GM19193 (cell line): ENCODE measurements around the gene CACNA2D3.

ENCODE experiments used
- POLR2A ChIP-seq: IDR thresholded peaks from 4 replicates; pipeline ENCODE4 v1.6.1; 2011; ENCODE audit not compliant: insufficient read depth, insufficient read length; ENCODE audit errors: extremely low read depth

Gene CACNA2D3

DNA sequence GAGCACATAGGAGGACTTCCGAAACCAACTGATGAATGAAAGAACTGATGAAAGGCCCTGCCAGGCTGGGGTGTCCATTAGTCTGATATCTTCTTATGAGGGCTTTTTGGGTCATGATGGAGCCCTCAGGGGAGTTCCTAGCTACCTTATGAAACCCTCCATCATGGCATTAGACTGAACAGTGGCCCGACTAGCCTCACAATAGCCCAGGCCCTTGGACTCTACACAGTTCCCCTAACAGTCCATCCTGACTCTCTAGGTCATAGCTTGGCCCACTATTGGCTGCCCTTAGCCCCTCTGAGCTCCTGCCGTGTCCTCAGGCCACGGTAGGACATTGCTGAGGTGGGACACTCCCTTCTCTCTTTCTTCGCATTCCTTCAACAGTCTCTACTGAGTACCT is 365.9 kb downstream of the CACNA2D3 start:
- no peak for TF ChIP-seq POLR2A

DNA sequence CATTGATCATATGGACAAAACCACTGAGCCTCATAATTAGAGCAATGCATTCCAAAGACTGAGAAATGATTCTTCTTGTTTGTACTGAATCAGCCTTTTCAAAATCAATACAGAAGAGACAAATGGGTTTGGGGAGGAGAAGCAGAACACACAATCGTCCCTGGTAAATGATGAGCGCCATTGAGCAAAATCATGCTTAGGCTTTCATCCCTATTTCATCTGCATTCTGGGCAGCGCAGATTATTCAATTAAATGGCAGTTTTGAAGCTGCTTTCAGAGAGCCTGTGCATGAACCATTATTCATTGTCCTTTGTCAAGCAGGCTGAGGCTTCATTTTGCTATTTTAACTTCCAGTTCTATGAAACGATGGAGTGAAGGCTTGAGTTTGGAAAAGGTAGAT is 371.9 kb downstream of the CACNA2D3 start:
- TF ChIP-seq POLR2A = no peak

DNA sequence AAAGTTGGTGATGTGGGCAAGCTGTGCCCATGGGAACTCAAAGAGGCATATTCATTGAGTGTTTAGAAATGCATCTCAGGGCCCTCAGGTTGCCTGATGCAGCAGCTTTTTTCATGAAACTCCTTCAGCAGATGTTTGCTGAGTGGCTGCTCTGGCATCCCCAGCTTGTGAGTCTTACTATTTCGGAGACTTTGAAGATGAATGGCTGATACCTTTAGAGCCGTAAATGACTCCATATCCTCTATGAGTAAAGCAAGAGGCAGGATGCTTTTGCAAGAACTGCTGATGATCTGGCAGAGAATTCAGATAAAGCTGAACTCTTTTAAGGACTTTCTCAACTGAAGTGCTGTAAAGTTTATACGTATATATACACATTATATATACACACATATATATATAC is 384.3 kb downstream of the CACNA2D3 start:
- TF ChIP-seq POLR2A = no peak

DNA sequence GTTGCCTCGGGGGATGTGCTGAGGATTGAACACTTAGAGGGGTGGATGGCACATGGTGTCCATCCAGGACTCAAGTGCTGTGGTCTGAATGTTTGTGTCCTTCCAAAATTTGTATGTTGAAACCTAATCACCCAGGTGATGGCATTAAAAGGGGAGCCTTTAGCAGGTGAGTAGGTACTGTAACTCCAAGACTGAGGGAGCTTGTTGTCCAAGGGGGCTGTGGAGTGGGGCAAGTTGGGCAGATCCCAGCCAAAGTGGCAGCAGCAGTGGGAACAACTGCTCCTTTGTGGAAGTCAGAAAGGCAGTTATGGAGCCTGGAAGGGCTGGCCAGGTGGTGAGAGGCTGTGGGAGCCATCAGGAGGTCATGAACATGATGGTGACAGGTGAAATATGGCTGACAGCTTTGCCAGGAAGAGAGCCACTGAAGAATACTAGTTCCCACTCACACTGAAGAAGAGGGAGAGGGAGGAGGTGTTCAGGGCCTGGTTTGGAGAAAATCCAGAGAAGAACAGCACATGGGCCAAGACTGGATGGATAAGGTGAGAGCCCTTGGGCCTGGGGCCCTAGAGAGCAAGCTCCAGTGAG is 385.6 kb downstream of the CACNA2D3 start:
- TF ChIP-seq POLR2A = no peak

DNA sequence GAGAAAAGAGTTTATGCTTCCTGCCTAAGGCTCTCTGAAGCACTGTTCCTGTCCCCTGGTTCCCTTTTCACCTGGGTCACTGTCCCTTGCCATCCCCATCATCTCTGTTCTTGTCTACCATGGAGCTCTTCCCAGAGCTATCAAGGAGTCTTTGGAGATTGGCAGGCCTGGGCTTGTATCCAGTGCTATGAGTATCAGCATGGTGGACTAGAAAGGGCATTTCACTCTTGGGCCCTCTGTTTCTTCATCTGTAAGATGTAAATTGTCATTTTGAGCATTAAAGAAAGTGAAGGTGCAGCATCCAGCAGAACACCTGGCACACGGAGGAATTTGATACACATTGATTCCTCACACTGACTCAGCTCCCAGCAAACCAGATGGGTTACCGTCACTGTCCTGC is 388.2 kb downstream of the CACNA2D3 start:
- no peak for TF ChIP-seq POLR2A

DNA sequence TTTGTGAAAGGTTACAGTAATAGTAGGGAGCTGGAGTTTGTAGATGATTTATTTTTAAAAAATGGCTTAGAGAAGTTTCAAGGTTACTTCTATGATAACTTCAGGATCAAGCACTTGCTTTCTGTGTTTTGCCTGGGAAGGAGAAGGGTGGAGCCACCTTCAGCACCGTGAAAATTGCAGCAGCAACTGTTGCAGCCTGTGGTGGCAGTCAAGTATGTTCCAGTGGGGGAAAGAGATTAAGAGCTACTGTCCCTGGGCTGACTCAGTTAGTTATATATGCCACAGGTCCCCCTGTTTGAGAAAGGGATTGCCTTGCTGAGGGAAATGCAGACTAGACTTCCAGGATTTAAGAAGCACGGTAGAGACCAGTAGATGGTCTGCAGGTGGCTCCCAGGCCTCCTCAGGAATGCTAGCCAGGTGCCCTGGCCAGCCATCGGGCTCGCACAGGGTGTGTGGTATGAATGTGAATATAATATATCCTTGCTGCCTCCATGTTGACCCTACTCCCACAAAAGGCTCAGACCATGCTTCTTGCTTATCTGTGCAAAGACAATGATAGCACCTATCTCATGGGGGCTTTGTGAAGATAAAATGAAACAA is 389.5 kb downstream of the CACNA2D3 start:
- no peak for TF ChIP-seq POLR2A

DNA sequence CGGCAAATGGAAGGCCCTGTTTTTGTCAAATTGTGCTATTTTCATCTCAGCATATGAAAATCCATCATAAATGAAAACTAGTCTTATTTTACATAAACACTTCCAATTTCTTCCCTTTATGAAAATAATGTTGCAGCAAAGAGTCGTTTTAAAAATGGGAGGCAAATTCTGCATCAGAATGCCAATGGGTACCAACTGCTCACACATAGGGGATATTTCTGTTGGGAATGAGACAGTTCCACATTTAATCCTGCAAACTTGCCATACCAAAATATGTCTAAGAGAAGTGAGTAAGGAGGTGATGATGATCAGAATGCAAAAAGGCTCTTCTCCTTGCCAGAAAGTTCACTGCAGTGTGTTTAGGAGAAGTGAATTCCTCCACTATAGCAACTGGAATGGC is 391.7 kb downstream of the CACNA2D3 start:
- TF ChIP-seq POLR2A = no peak

DNA sequence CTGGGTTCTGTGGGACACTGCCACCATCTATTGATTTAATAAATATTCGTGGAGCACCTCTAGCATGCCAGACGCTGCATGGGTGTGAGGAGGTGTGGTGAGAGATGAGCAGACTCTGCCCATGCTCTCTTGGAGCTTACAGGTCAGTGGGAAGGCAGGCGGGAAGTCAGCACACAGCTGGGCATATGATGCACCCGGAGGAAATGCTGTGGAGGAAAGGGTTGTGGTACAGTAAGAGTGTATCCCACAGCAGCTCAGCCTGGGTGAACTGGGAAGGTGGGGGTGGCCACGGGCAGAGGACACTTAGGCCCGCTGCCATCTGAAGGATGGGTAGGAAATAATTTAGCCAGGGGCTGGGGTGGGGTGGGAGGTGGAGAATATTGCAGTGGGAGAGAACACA is 392.1 kb downstream of the CACNA2D3 start:
- TF ChIP-seq POLR2A = no peak

DNA sequence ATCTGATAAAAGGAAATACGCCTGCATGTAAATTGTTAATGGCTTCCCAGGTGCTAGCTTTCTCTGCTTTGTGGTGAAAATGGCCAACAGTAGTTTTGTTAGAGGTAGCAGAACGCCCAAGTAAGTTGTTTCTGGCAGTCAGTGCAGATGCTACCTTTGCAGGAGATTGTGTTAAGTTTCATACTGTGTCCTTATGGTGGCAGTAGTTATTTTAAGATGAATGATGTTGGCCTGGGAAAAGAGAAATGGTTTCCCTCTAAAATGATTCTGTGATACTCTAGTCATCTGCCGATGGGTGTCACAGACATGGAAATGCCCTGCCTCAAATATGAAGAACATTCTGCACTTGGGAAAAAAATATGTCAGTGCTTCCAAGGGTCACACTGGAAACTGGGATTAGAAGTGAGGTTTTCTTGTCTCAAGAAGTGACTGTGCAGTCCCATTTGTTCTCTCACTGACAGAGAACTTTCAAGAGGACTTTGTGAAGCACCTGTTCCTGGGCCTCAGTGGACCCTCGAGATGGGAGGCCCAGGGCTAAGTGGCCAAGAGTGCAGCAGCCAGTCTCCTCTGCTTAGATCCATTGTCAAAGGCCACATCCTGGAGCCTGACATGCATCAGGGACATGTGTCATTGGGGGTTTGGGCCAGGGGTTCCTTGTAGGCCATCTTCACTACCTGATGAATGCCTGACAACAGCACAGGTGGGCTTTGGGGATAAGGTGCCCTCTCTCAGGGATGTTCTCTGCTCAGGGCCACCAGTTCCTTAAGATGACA is 393.3 kb downstream of the CACNA2D3 start:
- TF ChIP-seq POLR2A = no peak

DNA sequence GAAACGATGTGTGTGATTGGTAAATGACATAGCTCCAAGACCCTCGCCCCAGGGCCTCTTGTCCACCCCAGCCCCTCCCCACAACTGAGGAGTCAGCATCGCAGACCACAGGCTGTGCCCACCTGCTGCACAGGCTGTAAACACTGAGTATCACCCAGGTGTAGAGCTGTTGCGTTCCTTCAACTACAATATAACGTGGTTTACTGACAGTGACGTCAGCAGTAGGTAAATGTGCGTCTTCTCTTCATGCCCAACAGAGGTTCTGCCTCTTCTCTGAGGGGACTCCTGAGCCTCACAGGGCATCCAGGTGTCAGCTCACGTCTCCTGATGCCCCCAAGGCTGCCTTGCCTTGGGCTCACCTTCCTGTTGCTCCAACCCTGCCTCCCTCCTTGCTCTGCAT is 395.1 kb downstream of the CACNA2D3 start:
- no peak for TF ChIP-seq POLR2A

DNA sequence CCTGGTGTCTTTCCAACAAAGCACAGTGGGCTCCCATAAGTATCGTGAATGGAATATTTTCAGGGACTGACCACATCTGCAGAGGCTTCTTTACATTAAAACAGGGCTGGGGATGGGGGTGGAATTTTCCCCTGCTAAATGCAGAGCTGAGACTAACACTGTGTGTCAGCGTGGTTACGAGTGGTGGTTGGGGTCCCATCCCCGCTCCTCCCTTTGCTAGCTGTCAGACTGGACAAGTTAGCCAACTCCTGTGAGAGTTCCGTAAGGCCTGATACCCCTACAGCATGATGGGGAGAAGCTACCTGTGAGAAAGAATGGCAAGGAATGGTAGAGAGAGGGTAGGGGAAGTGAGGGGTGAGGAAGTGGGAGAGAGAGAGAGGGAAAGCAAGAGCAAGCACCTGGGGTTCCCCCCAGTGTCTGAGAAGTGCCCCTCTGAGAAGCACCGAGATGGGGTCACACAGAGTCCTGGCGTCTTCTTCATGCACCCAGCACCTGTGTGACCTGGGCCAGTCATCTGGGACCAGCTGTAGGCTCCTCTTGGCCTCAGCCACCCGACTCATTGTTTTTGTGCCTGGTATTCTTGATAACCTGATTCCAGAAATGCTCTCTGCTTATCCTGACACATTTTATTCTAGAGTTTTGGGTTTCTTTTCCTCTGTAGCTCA is 395.8 kb downstream of the CACNA2D3 start:
- TF ChIP-seq POLR2A = no peak

DNA sequence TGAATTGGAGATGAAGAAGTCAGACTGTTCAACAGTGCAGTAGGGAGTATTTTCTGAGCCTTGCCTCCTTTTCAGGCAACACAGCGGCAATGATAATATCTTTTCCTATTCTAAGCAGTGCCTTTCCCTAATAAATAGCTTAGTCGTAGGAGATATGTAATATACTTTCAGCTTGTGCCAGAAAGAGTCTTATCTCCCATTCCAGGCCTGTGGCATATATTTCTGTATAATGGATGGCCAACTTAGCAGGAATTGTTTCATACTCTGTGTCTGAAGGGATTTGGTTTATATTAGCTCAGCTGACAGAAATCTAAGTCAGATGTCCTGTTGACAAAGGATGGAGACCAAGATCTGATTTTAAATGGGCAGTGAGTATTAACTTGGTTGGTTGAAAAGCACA is 397.1 kb downstream of the CACNA2D3 start:
- TF ChIP-seq POLR2A = no peak

DNA sequence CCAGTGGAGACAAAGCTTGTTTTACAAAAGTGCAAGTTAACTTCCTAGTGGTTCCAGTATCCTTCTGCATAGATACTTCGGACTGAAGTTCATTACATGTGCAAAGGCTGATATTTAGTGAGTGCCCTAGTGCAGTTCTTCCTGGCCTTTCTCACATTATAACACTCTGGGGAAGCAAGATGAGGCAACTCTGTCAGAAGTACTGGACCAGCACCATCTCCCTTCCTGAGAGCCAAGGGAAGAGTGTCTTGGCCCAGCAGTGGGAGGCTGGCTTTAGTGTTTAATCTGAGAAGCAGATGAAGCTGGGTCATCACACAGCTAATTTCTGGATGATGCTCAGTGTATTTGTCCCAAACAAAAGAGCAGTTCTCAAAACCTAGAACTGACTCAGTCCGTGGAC is 397.7 kb downstream of the CACNA2D3 start:
- TF ChIP-seq POLR2A = no peak

DNA sequence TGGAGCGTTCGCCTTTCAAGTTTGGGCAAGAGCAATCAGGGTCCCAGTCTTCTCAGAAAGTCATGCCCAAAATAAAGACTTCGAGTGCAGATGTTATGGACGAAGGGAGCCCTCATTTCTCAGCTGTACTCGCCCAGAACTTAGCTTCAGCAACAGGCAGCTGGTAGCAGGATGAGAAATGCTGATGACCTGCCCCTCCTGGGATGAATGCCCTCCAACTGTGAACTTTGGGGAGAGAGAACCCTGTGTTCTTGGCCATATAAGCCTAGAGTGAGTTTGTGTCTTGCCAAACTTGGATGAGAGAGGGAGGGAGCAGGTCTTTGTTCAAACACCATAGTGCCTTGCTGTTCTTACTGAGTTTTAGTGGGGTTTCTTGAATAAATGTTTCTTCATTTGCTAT is 405.2 kb downstream of the CACNA2D3 start:
- no peak for TF ChIP-seq POLR2A

DNA sequence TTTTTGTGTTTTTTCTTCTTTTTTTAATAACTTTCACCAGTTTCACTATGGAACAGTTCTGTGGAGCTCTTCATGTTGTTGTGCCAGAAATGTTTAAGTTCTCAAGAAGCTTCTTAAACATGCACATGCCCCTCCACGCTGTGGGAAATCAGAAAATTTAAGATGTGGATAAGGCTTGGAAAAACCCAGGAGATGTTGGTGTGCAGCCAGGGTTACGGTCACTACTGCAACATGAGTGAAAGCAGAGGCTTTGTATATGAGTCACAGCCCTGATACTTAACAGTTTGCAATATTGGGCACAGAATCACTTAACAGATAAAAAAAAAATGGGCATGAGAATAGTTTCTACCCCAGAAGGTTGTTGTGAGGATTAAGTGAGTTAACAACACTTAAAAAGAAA is 405.6 kb downstream of the CACNA2D3 start:
- TF ChIP-seq POLR2A = no peak

DNA sequence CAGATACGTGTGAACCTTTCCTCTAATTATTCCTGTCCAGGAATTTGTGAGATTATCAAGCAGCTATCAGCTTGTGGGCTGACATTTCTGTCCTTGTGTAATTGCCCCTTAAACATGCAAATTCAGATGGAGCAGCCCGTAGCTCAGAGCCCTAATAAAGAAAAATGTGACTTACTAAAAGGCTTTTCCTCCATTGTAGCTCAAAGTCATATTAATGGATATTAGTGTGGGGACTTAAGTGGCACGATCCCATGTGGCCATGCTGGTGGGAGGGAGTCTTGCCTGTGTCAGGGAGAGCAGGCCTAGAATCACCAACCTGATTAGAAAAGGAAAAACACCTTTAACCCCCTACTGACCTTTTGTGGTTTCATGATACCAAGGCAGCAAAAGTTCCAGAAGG is 406.3 kb downstream of the CACNA2D3 start:
- TF ChIP-seq POLR2A = no peak
